Measurements from ENCODE around the gene SPG7.
A peak's percentile ranks its signal among the peaks of the same experiment; 100 is the strongest.

Gene SPG7

DNA sequence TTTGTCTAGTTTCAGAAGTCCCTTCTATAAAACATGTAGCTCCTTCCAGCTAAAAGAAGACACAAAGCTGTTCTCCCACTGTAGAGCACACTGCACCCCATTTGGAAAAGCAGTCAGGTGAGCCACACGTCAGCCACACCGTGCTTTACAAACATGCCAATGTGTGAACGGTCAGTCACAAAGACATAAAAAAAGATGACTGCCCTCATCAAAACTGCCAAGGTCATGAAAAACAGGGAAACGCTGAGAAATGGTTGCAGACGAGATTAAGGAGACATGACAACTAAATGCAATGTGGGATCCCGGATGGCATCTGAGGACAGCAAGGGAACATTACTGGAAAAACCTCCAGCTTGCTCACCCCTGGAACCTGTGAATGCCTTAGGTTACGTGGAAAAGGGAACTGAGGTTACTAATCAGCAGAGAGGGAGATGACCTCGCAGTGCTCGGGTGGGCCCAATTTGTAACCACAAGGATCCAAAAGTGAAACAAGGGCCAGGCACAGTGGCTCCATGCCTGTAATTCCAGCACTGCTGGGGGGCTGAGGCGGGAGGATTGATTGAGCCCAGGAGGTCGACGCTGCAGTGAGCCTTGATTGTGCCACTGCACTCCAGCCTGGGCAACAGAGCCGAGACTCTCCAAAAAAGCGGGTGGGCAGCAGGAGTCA, 25.9 kb upstream of the SPG7 start (continued):
- TF ChIP-seq TSHZ1 (tag by site-specific recombination; IDR thresholded peaks at IDR 0.05; ENCODE audit: borderline replicate concordance), result no peak
- TF ChIP-seq, protein P1, sequence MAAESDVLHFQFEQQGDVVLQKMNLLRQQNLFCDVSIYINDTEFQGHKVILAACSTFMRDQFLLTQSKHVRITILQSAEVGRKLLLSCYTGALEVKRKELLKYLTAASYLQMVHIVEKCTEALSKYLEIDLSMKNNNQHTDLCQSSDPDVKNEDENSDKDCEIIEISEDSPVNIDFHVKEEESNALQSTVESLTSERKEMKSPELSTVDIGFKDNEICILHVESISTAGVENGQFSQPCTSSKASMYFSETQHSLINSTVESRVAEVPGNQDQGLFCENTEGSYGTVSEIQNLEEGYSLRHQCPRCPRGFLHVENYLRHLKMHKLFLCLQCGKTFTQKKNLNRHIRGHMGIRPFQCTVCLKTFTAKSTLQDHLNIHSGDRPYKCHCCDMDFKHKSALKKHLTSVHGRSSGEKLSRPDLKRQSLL (tag by site-specific recombination; IDR thresholded peaks at IDR 0.05), result peak; percentile 34; the same call in 1 of the 2 replicates
- TF ChIP-seq ZNF404 (tag by site-specific recombination; IDR thresholded peaks at IDR 0.05), result no peak
- TF ChIP-seq ZBTB44 (tag by site-specific recombination; IDR thresholded peaks at IDR 0.05), result no peak
- TF ChIP-seq, protein P2, sequence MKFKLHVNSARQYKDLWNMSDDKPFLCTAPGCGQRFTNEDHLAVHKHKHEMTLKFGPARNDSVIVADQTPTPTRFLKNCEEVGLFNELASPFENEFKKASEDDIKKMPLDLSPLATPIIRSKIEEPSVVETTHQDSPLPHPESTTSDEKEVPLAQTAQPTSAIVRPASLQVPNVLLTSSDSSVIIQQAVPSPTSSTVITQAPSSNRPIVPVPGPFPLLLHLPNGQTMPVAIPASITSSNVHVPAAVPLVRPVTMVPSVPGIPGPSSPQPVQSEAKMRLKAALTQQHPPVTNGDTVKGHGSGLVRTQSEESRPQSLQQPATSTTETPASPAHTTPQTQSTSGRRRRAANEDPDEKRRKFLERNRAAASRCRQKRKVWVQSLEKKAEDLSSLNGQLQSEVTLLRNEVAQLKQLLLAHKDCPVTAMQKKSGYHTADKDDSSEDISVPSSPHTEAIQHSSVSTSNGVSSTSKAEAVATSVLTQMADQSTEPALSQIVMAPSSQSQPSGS (tag by site-specific recombination; IDR thresholded peaks at IDR 0.05; ENCODE audit: low read depth), result no peak
- TF ChIP-seq ZNF530 (tag by site-specific recombination; IDR thresholded peaks at IDR 0.05; ENCODE audit: low read depth), result no peak
- TF ChIP-seq ZNF548 (tag by site-specific recombination; IDR thresholded peaks at IDR 0.05), result no peak
- no peak for TF ChIP-seq ZNF394 (tag by site-specific recombination; IDR thresholded peaks at IDR 0.05; ENCODE audit: borderline replicate concordance)
- no peak for TF ChIP-seq ZNF776 (tag by site-specific recombination; IDR thresholded peaks at IDR 0.05; ENCODE audit: borderline replicate concordance)
- TF ChIP-seq ZIC2 (tag by site-specific recombination; IDR thresholded peaks at IDR 0.05), result peak; percentile 79
- TF ChIP-seq ZNF549 (tag by site-specific recombination; IDR thresholded peaks at IDR 0.05), result no peak
- TF ChIP-seq ELK4 (IDR thresholded peaks at IDR 0.05; ENCODE audit: borderline replicate concordance, low read depth, low read length), result no peak
- TF ChIP-seq ZNF214 (tag by site-specific recombination; IDR thresholded peaks at IDR 0.05; ENCODE audit: borderline replicate concordance), result no peak
- TF ChIP-seq ZNF473 (tag by site-specific recombination; IDR thresholded peaks at IDR 0.05), result no peak
- no peak for TF ChIP-seq ZNF654 (tag by site-specific recombination; IDR thresholded peaks at IDR 0.05; ENCODE audit: low read depth)
- peak; percentile 28; the same call in 1 of the 2 replicates for TF ChIP-seq HIC1 (tag by site-specific recombination; IDR thresholded peaks at IDR 0.05)
- TF ChIP-seq TRIM28 (IDR thresholded peaks at IDR 0.05; ENCODE audit: borderline replicate concordance, low read length), result no peak
- no peak for TF ChIP-seq ZNF416 (tag by site-specific recombination; IDR thresholded peaks at IDR 0.05)
- TF ChIP-seq ZNF449 (tag by site-specific recombination; IDR thresholded peaks at IDR 0.05), result no peak
- TF ChIP-seq ZNF645 (tag by site-specific recombination; IDR thresholded peaks at IDR 0.05), result no peak
- no peak for TF ChIP-seq ZNF140 (tag by site-specific recombination; IDR thresholded peaks at IDR 0.05)
- TF ChIP-seq ZNF791 (tag by site-specific recombination; IDR thresholded peaks at IDR 0.05), result no peak
- TF ChIP-seq, protein P3, sequence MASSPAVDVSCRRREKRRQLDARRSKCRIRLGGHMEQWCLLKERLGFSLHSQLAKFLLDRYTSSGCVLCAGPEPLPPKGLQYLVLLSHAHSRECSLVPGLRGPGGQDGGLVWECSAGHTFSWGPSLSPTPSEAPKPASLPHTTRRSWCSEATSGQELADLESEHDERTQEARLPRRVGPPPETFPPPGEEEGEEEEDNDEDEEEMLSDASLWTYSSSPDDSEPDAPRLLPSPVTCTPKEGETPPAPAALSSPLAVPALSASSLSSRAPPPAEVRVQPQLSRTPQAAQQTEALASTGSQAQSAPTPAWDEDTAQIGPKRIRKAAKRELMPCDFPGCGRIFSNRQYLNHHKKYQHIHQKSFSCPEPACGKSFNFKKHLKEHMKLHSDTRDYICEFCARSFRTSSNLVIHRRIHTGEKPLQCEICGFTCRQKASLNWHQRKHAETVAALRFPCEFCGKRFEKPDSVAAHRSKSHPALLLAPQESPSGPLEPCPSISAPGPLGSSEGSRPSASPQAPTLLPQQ (tag by site-specific recombination; IDR thresholded peaks at IDR 0.05), result peak; percentile 81

Data from HEK293 (cell line).